Measurements from ENCODE around the gene CIDEB. TPM values are rescaled to one million over a fixed set of nuclear protein-coding genes. Genes with fewer than 3 reads are reported as not detected.
A peak's percentile ranks its signal among the peaks of the same experiment; 100 is the strongest.

Gene CIDEB
- total RNA-seq, 2 donors from 2014 or later, result 10.7 to 16.6 TPM

- ATAC-seq (peak; percentile 21), DNase-seq (no peak)
- intact Hi-C loops (cut with DNase I, micrococcal nuclease), result no loop called here
Measured at GRCh38 chr14:24279301-24280186, 28.2 kb downstream of the CIDEB start.

- DNase-seq (no peak), ATAC-seq (no peak)
- intact Hi-C loops (cut with DNase I, micrococcal nuclease), result no loop called here
Measured at GRCh38 chr14:24278424-24278823, 29.4 kb downstream of the CIDEB start.

GRCh38 chr14:24277606-24278321 lies 30.0 kb downstream of the CIDEB start:
- intact Hi-C loops (cut with DNase I, micrococcal nuclease), result no loop called here
- no peak for ATAC-seq
- no peak for DNase-seq

- intact Hi-C loops (cut with DNase I, micrococcal nuclease), result no loop called here
- DNase-seq (no peak), ATAC-seq (no peak)
Measured at GRCh38 chr14:24277071-24277470, 30.7 kb downstream of the CIDEB start.

DNA sequence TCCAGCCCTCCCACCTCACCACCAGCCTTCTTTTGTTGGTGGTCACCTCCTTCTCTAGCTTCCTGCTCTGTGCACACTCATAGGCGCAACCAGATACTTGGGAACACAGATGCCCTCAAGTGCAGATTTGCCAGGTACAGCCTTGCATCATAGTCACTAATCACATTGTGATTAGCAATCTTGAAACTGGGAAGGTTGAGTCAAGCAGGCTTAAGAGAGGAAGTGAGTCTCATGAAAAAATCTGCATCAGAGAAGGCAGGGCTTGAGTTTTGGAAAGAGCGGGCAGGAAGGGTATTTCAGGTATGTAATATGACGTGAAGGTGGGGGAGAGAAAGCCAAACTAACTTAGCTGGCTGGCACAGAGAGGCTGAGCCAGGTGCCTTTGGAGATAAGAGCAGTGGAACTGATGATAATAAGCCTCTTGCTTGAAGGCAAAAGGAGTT lies 33.7 kb downstream of the CIDEB start:
- DNase-seq (no peak), ATAC-seq (no peak)
- intact Hi-C loops (cut with DNase I, micrococcal nuclease), result no loop called here

- DNase-seq, result no peak
- intact Hi-C loops (cut with DNase I, micrococcal nuclease), result no loop called here
- ATAC-seq, result no peak
Measured at GRCh38 chr14:24273422-24273998, 34.3 kb downstream of the CIDEB start.

- ATAC-seq, result no peak
- intact Hi-C loops (cut with DNase I, micrococcal nuclease), result no loop called here
Measured at GRCh38 chr14:24272467-24272866, 35.3 kb downstream of the CIDEB start.

GRCh38 chr14:24271834-24272263 lies 35.9 kb downstream of the CIDEB start:
- ATAC-seq (no peak), DNase-seq (no peak)
- intact Hi-C loops (cut with DNase I, micrococcal nuclease), result no loop called here

More at GRCh38 chr14:24272467-24272866, 35.3 kb downstream of the CIDEB start:
- no peak for DNase-seq

DNA sequence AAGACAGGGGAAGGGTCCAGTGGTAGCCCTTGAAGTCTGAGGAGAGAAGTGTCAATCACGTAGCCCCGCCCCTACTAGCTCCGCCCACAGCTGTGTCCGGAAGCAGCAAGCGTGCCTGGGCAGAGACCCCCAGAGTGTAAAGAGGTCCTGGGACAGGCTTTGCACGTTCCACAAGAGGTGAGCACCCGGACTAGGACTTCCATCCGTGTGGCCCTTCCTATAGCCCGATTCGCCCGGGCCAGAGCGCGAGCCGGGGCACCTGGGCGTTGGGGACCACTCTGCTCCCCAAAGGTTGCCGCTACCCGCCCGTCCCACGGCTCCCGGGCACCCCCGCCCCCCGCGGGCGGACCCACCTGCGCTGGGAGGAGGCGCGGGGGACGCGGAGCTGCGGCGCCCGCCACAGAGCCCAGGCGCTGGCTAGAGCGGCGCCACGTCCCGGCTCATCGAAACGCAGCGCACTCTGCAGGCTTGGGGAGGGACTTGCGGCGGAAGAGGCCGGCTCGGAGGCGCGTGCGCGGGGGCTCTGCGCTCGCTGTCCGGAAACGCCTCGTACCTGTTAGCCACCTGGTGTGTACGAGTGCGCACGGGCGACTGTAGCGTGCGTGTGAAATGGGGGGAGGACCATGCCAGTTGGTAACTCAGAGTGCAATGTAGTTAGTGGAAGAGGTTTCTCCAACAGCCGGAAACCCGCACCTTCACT lies 36.5 kb downstream of the CIDEB start, which contains the start of gene RABGGTA:
Gene RABGGTA, minus strand, starts transcription at position 464 of the 700 bp plus-strand sequence. CDS start 482 bp downstream, outside the sequence.
- intact Hi-C loops (cut with DNase I, micrococcal nuclease), result no loop called here
- ATAC-seq, result peak; percentile 96

DNA sequence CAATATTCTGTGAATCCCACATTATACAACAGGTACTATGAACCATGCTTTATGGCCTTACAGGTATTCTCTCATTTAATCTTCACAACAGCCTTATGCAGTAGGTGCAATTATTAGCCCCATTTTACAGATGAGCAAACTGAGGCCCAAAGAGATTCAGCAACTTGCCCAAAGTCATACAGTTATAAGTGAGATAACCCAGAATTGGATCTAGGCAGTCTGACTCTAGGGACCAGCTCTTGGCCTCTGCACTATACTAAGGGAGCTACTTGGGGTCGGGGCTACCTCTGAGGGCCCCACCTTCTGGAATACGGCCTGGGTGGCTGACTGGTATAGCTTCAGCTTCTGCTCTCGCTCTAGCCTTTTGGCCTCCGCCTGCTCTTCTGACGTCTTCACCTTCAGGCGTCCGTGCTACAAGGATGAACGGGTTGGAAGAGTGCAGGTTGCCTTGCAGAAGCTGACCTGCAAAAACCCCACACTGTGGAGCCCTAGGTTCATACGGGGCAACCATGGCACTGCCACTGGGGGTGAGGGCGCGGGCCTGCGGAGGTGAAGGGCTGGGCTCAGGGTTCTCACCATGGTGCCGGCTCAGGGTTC lies 37.1 kb downstream of the CIDEB start:
- intact Hi-C loops (cut with DNase I, micrococcal nuclease), result no loop called here
- no peak for DNase-seq
- ATAC-seq, result peak; percentile 38

More for the DNA sequence above, 36.5 kb downstream of the CIDEB start, which contains the start of gene RABGGTA:
- DNase-seq, result peak; percentile 88 to 92

GRCh38 chr14:24269910-24270536 lies 37.8 kb downstream of the CIDEB start:
- intact Hi-C loops (cut with DNase I, micrococcal nuclease), result no loop called here

GRCh38 chr14:24269368-24269767 lies 38.4 kb downstream of the CIDEB start:
- ATAC-seq (no peak), DNase-seq (no peak)
- intact Hi-C loops (cut with DNase I, micrococcal nuclease), result no loop called here

More at GRCh38 chr14:24269910-24270536, 37.8 kb downstream of the CIDEB start:
- ATAC-seq (no peak), DNase-seq (no peak)

GRCh38 chr14:24268225-24268624 lies 39.6 kb downstream of the CIDEB start:
- ATAC-seq, result no peak
- intact Hi-C loops (cut with DNase I, micrococcal nuclease), result no loop called here
- no peak for DNase-seq

DNA sequence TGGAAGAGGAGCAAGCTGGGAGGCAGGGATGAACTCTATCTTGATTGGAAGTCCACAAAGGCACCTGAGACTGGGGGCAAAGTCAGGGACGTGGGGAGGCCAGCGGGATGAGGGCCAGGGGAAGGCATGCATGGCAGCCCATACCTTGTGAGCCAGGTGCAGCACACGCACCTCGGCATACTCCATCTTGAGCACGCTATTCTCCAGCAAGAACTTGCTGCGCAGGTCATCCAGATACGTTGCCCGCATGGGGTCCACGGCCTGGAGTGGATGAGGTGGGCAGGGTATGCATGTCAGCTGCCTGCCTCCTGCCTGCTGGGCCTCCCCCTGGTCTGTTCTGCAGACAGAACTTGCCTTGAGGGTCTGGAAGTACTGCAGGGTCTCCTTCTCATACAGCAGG lies 40.3 kb downstream of the CIDEB start:
- no peak for DNase-seq
- ATAC-seq, result no peak
- intact Hi-C loops (cut with DNase I, micrococcal nuclease), result no loop called here

DNA sequence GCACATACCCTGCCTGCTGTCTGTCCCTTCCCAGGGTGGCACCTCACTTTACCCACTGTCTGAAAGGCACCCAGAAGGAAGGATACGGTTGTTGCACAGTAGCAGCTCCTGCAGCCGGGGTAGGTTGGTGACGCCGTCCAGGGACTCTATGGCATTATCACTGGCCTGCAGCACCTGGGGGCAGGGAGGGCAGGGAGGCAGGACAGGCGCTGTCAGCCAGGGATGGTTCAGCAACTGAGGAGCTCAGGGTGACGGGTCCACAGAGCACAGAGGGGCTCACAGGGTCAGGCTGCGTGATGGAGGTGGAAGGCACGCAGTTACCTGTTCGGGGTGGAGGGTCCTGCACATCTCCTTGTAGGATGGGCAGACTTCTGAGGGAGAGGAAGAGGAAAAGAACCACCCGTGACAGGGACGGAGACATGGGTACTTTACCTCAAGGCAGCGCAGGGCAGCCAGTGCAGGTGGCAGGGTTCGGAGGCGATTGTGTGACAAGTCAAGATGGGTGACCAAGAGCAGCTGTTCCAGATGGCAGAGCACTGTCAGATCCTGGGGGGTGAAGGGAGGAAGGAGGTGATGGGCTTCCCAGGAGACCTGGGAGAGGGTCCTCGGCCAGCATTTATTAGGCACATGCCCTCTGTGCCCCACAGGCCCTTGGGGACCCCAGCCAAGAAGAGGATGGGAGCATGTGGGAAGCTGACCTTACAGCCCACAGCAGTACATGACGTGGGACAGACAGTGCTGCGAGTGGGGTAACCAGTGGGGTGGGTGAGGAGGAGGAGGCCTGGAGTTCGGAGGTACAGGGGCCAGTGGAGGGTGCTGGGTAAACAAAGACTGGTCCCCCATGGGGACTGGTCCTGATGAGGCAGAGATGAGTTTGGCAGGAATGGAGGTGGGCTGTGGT lies 41.2 kb downstream of the CIDEB start:
- no peak for ATAC-seq
- DNase-seq, result no peak
- intact Hi-C loops (cut with DNase I, micrococcal nuclease), result no loop called here

DNA sequence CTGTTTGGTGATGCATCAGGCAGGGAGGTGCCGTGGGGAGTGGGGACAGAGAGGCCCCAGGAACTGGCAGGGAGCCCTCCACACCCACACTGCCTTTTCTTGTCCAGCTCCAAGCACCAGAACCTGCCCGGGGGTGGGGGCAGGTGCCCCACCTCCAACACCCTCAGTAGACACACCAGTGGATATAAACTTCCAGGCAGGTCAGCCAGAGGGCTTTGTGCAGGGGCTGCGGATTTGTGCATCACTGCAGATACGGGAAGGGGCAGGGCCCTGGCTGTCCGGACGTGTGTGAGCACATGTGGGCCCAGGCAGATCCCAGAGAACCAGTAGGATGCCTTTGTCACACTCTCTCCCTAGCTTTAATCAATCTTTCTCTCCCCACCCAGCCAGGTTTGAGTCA lies 43.5 kb downstream of the CIDEB start:
- ATAC-seq, result no peak
- intact Hi-C loops (cut with DNase I, micrococcal nuclease), result no loop called here
- DNase-seq, result no peak

DNA sequence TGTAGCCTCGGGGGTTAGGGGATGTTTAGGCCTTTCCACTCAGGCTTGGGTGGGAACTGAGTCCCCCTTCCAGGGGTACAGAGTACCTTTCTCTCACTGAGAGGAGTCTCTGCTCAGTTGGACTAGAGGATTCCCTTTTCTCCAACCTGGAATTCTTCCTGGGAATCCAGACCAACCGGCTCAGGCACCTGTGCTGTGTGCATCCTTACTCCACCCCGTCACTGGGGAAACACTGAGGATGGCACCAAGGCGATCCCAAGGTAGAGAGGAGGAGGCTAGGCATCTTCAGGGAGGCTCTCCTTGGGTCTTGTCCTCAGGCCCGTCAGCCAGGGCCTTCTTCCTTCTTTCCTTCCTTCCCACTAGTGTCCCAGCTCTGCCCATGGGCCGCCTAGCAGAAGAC lies 43.9 kb downstream of the CIDEB start:
- DNase-seq (no peak), ATAC-seq (no peak)
- intact Hi-C loops (cut with DNase I, micrococcal nuclease), result no loop called here

Data from left colon (tissue), 2 donors.